Colon (tissue), 2 donors: ENCODE data around the gene NTSR2.

Source experiments
- FAIRE-seq: peaks from 2 replicates; lab custom pipeline; 2012; peaks lifted over from hg19 to GRCh38; lab: Jason Lieb, UNC
- donor health status: control.
- donor health status: control.

Gene NTSR2

GRCh38 chr2:11669454-11670291 lies at the start of gene NTSR2:
NTSR2 (minus strand) TSS chr2:11670195; CDS start chr2:11670129, 66 bp downstream.
- no peak for FAIRE-seq

- FAIRE-seq, result no peak
Measured at GRCh38 chr2:11719230-11719977, 49.4 kb upstream of the NTSR2 start.

GRCh38 chr2:11718606-11719005 lies 48.6 kb upstream of the NTSR2 start:
- FAIRE-seq, result no peak

- no peak for FAIRE-seq
Measured at GRCh38 chr2:11717623-11718022, 47.6 kb upstream of the NTSR2 start.

- no peak for FAIRE-seq
Measured at GRCh38 chr2:11716689-11717321, 46.8 kb upstream of the NTSR2 start.

- FAIRE-seq, result no peak
Measured at GRCh38 chr2:11715987-11716652, 46.1 kb upstream of the NTSR2 start.

- FAIRE-seq, result no peak
Measured at GRCh38 chr2:11713815-11714214, 43.8 kb upstream of the NTSR2 start.

- no peak for FAIRE-seq
Measured at GRCh38 chr2:11712866-11713265, 42.9 kb upstream of the NTSR2 start.

GRCh38 chr2:11711751-11712150 lies 41.8 kb upstream of the NTSR2 start:
- FAIRE-seq, result no peak

GRCh38 chr2:11711354-11711716 lies 41.3 kb upstream of the NTSR2 start:
- no peak for FAIRE-seq

- no peak for FAIRE-seq
Measured at GRCh38 chr2:11710632-11711353, 40.8 kb upstream of the NTSR2 start.

- FAIRE-seq, result no peak
Measured at GRCh38 chr2:11710210-11710609, 40.2 kb upstream of the NTSR2 start.

GRCh38 chr2:11709293-11709692 lies 39.3 kb upstream of the NTSR2 start:
- FAIRE-seq, result no peak

GRCh38 chr2:11708106-11708505 lies 38.1 kb upstream of the NTSR2 start:
- no peak for FAIRE-seq

GRCh38 chr2:11705711-11706110 lies 35.7 kb upstream of the NTSR2 start:
- no peak for FAIRE-seq

- FAIRE-seq, result no peak
Measured at GRCh38 chr2:11705063-11705462, 35.1 kb upstream of the NTSR2 start.

GRCh38 chr2:11703700-11704099 lies 33.7 kb upstream of the NTSR2 start:
- FAIRE-seq, result no peak

GRCh38 chr2:11702946-11703345 lies 33.0 kb upstream of the NTSR2 start:
- no peak for FAIRE-seq

- no peak for FAIRE-seq
Measured at GRCh38 chr2:11701751-11702301, 31.8 kb upstream of the NTSR2 start.

GRCh38 chr2:11701206-11701605 lies 31.2 kb upstream of the NTSR2 start:
- no peak for FAIRE-seq
